HG02588 (cell line): ENCODE measurements around the gene IDI2.
"Not testable (repeated sequence)": the region's sequence is repeated elsewhere in the genome, so short reads cannot be mapped to it uniquely, and the experiment has no call there.

ENCODE experiments used
- ATAC-seq: cut with Tn5 transposase; IDR thresholded peaks from one replicate; pipeline ENCODE4 v1.9.1; 2021; ENCODE audit warnings: mild to moderate bottlenecking, moderate library complexity; ENCODE audit not compliant: unreplicated experiment

The IDI2 gene

DNA sequence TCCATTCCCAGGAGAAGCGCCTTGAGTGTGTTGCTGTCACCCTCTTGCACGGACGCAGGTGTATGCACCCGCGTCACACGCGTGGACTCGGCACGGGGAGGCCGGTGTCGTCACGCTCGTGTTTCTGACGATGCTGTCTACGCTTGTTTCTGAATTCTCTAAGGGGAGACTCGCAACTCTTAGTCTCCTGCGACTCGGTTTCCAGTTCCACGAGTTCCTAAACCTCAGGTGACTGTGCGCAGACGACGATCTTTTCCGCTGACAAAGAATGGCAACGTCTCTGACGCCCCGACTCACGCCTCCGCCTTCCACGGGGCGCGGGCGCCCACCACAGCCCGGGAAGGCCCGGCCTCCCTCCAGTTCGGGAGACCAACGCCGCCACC, 22.7 kb upstream of the IDI2 start:
- ATAC-seq: no peak

DNA sequence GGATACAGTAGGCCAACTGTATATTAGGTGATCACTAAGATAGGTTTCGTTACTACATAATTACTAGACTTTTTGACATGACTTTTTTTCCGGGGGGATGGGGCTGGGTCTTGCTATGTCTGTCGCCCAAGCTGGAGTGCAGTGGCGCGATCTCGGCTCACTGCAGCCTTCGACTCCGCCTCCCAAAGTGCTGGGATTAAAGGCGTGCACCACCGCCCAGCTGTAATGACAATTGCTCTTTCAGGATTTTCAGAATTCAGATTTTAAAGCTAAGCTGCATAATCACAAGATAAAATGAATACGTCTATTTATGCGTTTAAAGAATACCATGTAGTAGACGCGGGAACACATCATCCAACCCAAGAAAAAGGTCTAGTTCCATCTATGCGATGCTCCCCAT, 22.3 kb upstream of the IDI2 start:
- ATAC-seq: no peak

DNA sequence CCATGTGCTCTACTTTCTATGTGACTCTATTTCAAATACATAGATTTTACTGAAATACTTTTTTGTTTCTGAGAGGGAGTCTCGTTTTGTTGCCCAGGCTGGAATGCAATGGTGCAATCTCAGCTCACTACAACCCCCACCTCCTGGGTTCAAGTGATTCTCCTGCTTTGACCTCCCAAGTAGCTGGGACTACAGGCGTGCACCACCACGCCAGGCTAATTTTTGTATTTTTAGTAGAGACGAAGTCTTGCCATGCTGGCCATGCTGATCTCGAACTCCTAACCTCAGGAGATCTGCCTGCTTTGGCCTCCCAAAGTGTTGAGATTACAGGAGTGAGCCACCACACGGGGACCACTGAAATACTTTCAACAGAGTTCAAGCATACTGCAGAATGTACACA, 19.8 kb upstream of the IDI2 start:
- no peak for ATAC-seq

DNA sequence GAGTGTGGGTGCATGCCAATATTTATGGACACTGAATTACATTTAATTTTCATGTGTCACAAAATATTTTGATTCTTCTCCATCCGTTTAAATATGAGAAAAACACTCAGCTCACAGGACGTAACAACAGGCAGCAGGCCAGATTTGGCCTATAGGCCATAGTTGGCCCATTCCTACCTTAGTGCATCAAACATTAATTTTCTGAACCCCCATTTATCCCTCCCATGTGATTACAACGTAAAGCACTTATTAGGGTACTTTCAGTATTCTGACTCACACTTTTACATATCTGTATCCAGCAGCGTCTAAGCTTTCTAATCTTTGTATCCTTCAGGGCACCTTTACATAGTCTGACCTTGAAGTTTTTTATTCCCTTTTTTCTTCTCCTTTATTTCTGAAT, 19.3 kb upstream of the IDI2 start:
- ATAC-seq: no peak

DNA sequence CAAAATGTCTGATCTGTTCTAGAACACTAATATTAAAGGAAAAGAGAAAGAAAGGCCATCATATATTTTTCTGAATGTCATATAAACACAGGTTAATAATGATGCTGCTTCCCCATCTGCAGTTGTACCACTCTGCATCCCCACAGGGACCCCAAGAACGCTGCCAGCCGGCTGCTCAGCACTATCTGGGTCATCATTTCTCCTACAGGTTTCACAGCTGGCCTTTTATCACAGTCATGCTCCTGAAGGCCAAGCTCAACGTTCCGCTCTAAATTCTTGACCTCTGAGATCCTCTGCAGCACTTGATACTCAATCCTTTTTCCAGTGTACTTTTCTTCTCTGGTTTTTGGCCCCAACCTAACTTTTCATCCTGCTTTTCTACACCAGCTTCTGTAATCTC, 18.5 kb upstream of the IDI2 start:
- ATAC-seq: no peak

DNA sequence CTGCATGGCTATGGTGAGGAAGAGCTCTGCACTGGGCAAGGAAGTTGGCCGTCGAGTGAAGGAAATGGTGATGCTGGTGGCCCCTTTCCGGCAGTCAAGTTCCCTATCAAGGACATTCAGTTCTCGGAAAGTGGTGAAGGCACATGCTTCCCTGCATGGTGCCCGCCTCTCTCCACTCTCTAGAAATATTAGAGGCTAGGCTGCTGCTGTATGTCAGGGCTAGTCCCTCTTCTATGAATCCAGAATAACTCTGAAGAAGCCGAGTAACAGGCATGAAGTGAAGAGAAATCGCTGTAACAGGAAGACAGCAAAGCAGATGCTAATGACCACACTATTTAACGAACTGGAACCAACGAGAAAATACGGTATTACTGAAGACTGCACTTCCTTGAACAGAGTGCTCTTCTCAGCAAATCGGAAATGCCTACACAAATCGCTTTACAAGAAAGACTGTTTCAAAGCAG, 17.9 kb upstream of the IDI2 start:
- no peak for ATAC-seq

DNA sequence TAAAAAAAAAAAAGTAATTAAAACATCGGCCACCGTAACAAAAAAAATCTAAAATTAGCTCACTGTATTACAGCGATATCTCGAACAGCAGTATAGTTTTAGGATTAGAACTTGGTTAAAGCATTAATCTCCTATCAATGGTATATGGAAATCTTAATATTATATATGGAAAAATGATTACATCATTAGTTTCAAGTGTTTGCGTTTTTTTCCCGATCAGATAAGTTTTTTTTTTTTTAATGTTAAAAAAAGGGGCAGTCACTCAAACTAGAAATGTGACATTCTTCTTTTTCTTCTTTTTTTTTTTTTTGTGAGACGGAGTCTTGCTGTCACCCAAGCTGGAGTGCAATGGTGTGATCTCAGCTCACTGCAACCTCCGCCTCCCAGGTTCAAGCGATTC, 15.9 kb upstream of the IDI2 start:
- ATAC-seq: no peak

DNA sequence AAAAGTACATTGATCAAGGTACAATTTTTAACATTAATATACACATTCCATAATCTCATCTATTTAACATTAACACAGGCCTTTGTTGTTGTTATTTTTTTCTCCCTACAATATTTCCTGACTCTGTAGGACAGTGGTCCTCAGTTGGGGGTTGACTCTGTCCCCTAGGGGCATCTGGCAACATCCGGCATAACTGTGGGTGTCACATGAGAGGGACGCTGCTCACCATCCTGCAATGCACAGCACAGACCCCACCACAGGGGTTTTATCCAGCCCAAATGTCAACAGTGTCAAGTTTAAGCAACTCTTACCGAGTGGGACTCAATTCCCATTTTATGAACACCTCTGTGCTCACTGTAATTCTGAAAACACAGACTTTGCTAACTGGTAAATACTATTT, 14.5 kb upstream of the IDI2 start:
- ATAC-seq: no peak

DNA sequence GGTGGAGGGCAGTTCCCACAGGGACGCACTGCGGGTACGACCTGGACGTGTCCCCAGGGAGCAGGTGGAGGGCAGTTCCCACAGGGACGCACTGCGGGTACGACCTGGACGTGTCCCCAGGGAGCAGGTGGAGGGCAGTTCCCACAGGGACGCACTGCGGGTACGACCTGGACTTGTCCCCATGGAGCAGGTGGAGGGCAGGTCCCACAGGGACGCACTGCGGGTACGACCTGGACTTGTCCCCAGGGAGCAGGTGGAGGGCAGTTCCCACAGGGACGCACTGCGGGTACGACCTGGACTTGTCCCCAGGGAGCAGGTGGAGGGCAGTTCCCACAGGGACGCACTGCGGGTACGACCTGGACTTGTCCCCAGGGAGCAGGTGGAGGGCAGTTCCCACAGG, 13.1 kb upstream of the IDI2 start:
- ATAC-seq: not testable (repeated sequence)

DNA sequence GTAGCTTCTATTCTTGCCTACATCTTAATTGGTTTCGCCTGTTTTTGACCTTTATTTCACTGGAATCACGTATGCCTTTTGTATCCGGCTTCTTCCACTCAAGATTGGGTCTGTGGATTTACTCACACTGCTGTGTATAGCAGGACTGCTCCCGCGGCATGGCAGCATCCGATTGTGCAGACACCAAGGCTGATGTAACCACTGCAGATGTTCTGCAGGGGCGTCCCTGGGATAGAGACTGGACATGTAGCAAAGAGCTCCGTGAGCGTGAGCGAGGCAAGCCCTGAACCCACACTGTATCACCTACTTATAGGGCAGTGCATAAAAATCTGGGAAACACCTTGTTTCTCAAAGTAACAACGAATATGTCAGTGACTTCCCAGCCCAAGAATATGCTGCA, 11.4 kb upstream of the IDI2 start:
- ATAC-seq: no peak

DNA sequence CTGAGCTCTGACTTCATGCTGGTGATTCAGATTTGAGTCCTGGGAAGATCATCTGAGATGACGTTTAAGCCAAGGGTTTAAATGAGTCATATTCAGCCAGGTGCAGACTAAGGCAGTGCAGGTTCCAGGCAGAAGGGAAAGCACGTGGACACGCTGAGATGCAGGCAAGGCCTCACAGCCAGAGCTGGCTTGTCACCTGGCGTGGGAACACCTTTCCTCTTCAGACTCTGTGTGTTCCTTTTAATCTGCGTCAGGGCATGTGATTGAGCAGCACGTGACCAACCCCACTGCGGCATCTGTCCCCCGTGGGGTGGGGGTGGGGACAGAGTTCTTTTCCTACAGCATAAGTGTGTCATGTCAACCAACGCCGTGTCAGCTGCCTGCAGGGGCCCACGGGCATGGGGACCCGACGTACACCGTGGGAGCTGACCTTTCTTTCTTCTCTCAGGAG, 10.7 kb upstream of the IDI2 start:
- ATAC-seq: peak; percentile 79

DNA sequence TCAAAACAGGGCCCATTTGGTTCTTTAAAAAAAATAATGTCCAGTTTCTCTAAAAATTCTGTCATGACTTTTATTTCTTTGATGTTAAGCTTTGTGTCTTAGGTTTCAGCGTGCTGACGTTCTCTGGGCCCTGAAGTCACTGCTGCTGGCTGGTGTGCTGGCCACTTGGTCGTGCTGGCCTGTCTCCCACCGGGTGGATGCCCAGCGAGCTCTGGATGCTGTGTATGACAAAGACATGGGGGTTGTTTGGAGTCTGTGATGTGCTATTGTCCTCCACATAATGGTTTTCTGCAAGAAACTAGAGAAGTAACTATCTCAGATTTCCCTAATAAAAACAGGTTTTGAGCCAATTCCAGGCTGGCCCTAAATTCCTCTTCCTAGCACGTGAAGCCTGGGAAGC, 9.5 kb upstream of the IDI2 start:
- no peak for ATAC-seq

DNA sequence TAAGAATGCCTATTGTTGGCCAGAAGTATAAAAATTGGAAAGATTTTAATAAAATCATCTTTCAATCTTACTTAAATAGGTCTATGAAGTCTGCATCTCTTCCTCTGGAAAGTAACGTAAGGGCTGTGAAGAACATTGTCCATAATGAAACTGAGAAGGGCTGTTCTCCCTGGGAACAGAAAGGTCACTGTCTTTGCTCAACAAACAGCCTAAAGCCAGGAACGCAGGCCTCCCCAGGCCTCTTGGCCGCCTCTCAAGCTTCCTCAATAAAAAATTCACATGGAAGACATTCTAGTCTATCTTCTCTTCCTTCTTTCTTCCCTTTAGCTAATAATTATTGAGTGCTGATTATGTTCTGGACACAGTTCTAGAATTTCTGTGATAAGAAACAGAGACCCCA, 9.1 kb upstream of the IDI2 start:
- ATAC-seq: no peak

DNA sequence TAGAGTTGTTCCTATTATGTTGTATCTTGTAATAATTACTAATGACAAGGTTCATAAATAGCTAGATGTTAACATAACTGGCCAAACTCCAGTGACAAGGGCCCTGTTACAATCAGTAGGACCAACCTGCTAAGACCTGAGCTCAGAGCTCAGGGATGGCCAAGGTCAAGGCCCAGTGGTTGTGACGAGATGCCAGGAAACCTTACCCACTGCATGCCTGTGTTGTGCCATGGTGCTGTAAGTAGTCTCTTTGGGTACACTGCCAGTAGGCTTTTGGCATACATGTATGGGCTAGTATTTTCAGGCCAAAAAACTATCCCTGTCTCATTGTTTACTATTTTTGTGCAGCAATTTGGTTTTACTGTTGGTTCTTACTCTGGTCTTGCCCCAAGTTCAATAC, 7.9 kb upstream of the IDI2 start:
- no peak for ATAC-seq

DNA sequence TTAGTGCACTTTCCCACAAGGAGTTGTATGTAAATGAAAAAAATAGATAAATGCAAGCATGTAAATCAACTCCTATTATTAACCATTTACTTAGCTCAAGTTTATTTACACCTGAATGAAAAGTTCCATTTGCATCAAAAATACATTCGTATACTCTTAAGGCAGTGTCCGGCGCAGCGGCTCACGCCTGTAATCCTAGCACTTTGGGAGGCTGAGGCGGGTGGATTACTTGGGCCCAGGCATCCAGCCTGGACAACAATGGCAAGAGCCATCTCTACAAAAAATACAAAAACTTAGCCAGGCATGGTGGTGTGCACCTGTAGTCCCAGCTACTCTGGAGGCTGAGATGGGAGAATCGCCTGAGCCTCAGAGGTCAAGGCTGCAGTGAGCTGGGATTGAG, 4.2 kb upstream of the IDI2 start:
- ATAC-seq: no peak

DNA sequence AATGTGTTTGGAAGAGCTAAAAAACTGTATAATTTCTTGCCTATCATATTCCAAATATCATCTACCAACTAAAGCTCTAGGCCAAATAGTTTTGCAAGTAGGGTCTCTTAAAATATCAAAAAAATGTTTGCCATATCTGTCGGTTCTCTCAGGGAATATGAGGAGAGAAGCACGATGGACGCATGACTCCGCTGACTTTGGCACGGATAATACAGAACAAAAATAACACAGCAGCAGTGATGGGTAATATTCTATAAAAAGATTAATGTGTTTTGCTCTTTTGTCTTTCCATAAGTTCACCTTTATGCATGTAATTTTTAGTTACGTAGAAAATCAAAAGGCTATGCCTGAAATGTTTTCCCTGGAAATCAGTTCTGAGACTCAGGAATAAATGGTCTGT, 919 bp upstream of the IDI2 start:
- ATAC-seq: no peak

DNA sequence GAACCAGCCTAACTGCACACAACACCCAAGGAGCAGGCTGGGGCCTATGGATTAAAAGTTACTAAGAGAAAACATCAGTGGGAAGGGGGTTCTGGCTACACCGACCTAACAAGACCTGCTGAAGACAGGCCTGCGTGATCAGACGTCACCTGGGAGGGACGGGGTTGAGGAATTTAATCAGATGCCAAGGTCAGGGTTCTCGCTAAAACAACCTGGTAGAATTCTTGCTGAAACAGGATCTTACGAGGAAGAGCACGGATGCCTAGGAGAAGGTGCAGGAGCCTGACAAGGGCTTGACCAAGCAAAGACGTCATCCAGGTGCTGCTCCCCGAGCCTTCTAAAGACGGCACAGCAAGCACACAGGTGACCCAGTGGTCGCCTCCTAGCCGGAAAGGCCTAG, 1.6 kb downstream of the IDI2 start:
- no peak for ATAC-seq

DNA sequence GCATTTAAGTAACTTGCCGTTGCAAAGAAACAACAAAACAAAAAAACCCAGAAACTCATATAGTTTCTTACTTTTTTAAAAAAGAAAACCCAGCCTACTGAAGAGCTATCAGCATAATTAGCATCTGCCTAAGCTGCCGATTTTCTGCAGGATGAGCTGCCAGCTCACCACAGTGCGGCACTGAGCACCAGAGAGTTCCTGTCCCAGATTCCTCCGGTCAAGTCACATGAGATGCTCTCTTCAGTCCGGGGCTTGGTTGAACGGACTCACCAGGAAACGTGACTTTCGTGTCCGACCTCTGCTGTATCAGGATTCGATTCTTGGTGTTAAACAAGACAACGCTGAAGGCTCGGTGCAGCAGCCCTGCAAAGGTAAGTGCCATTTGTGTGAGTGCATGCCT, 3.2 kb downstream of the IDI2 start:
- ATAC-seq: no peak

DNA sequence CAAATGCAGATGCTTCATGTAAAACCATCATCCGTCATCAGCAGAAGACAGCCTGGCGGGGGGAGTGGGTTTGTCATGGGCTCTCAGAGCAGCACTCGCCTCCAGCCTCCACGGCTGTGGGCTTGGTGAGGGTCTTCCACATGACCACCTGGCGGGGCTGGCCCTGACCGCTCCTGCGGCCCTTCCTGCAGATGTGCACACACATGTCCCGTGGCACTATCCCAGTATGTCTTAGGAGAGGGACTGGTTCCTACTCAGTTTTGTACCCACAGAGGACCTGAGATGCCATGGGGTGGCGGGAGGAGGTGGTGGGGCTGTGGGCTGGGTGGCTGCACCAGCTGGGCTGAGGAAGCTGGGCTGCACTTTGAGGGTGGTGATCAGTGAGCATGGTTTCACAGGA, 4.7 kb downstream of the IDI2 start:
- ATAC-seq: no peak

DNA sequence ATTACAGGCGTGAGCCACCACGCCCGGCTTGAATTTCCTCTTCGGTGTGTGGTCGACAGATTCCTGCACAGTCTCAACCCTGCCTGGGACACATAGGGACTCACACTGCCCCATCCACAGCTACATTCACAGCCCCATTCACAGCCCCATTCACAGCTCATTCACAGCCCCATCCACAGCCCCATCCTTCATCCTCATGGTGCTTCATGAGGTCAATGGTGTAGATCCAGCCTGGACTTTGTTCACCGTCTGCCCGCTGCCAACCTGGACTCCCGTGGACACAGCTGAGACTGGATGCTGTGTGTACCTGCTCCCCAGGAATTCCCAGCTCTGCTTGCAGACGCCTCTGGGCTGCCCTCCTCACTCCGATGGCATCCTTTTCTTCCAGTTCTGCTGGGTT, 5.2 kb downstream of the IDI2 start:
- no peak for ATAC-seq

DNA sequence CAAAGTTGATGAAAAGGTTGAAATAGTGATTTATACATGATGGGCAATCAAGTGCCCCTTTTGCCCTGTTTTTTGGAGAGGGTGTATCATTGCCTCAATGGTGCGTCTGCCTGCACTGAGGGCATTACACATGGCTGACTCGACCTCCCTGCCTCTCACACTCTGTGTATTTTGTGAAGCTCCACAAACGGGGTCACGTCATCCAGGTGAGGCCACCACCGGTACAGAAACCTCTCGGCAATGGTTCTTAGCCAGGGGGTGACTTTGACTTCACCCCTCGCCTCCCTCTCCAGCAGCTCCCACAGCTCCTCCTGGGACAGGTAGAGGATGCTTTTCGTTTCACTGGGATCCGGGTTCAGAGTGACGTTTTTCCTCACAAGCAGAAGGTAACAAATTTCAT, 6.3 kb downstream of the IDI2 start:
- no peak for ATAC-seq

DNA sequence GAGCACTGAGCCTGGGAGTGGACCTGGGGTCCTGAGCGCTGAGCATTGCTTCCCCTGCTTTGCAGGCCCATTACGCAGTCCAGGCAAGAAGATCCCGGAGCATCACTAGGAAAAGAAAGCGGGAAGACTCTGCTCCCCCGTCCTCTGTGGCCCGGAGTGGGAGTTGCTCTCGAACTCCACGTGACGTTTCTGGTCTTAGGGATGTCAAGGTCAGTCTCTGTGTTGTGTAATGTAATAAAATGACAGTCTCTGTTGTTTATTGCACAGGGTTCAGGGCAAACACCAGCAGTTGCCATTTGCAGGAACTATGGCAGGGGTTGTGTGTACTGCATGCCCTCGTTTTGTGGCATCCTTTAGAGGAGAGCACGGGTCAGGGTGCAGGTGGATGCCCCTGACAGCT, 10.0 kb downstream of the IDI2 start:
- ATAC-seq: no peak

DNA sequence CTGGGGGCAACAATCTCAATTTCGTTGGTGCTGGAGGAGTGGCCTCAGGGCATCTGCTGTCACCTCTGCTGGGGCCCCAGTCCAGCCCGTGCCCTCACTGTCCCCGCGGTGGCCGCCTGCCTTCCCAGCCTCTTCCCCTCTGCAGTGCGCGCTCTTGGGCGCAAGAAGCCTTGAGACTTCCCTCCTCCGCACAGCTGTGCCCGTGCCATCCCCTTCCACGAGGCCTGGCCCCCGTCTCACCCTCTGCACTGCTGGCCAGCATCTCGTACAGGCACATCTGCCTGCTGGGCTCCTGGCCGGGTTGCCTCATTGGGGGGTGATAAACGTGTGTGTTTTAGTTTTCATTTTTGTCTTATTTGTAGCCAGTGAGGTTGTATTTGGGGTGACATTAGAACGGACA, 14.0 kb downstream of the IDI2 start:
- no peak for ATAC-seq

DNA sequence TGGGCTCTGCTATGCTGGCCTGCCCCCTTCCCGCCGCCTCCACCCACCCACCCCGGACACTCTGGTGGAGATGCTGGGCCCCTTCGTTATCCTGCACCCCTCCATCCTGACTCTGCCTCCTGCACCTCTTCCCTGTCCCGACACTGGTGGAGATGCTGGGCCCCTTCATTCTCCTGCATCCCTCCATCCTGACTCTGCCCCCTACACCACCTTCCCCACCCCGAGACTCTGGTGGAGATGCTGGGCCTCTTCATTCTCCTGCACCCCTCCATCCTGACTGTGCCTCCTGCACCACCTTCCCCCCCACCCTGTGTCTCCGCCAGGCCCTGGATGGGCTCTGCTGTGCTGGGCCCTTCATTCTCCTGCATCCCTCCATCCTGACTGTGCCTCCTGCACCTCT, 15.0 kb downstream of the IDI2 start:
- no peak for ATAC-seq
